ENCODE data around the gene CACNA1B. TPM values are rescaled to one million over a fixed set of nuclear protein-coding genes. Genes with fewer than 3 reads are reported as not detected.
A peak's percentile ranks its signal among the peaks of the same experiment; 100 is the strongest.

CACNA1B gene
- total RNA-seq, 1 experiment from 2014 or later: 1.7 TPM

DNA sequence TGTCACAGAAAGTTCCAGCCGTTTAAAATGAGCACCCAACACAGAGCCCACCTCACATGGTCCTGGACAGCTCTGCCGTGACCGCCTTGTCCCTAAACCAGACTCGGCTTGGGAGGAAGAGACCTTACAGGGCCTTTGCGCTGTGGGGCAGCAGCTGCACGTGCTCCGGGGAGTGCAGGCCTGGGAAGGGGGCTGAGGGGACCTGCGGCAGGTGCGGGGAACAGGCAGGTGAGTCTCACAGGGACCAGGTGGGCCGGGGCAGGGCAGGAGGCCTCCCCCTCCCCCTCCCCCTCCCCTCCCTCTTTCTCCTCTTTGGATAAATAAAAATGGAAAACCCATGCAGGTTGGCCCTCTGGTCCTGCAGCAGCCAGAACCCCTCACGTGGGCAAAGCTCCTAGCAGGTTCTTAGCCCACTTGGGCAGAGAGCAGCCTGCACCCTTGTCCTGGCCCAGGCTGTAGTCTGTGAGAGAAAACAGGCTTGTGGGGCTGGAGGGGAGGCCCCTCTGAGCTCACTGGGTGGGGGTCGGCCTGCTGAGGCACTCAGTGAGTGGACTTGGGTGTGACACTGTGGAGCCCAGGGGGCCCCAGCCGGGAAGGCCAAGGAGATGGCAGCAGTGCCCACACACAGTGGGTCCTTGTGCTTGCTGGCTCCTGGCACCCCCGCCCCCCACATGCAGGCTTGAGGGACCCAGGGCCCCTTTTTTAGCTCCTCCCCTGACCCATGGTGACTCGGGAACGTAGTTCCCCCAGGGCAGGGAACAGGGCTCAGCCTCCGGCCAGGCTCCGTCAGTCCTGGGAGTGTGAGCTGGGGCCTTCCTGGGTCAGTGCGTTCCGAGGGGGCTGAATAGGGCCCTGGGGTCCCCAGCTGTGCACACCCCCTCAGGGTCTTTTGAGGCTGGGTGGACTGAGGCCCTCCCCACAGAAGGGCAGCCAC lies 40.0 kb upstream of the CACNA1B start:
- no peak overlapping the region for H3K4me2 ChIP-seq (ENCODE audit: low read length)
- H3K27me3 ChIP-seq (ENCODE audit: insufficient read depth, low read length): no peaks in the 10 kb centered on the region
- ChIA-PET RAD21 (ENCODE audit: low non-redundant PET in 1 of 2, low total read pairs in 2 of 2, uncharacterized antibody in 2 of 2, unreplicated experiment in 2 of 2) (no interaction called here), POLR2A (no interaction called here), CTCF (no interaction called here)
- H4K20me1 ChIP-seq (ENCODE audit: insufficient read depth): no peaks in the 10 kb centered on the region
- H3K27ac ChIP-seq (ENCODE audit: low read depth, low read length): no peak overlapping the region
- H3K9me2 ChIP-seq (ENCODE audit: insufficient read depth): no peaks in the 10 kb centered on the region
- H2AFZ ChIP-seq (ENCODE audit: low read depth, low read length, poor library complexity, severe bottlenecking): no peak overlapping the region
- peaks cover 0 to 5% of the 10 kb centered on the region in 2 experiments; a peak in 2 of 4 replicates for H3K36me3 ChIP-seq (ENCODE audit: control insufficient read depth in 1 of 2, insufficient read depth in 2 of 2, low read length in 2 of 2)
- H3K9ac ChIP-seq (ENCODE audit: low read length): no peak overlapping the region
- H3K4me3 ChIP-seq (replicated peaks in 1 of 2; ENCODE audit: low read depth in 1 of 2, low read length in 2 of 2): no peak overlapping the region
- intact Hi-C loops (cut with micrococcal nuclease): no loop called here
- H3K79me2 ChIP-seq (ENCODE audit: insufficient read depth, low read length): no peaks in the 10 kb centered on the region
- H3K4me1 ChIP-seq (ENCODE audit: control insufficient read depth in 1 of 2, insufficient read depth in 2 of 2, low read length in 2 of 2): no peaks in the 10 kb centered on the region
- no TSS peak for BruUV-seq (replicated peaks)
- H3K9me3 ChIP-seq (ENCODE audit: control insufficient read depth in 1 of 2, insufficient read depth in 1 of 2, low read depth in 1 of 2, low read length in 2 of 2): no peaks in the 10 kb centered on the region
- ATAC-seq (peak; percentile 23; the same call in 1 of the 2 replicates), DNase-seq (ENCODE audit: low read depth, low spot score) (no peak)
- TF ChIP-seq TCF7L2 (IDR thresholded peaks at IDR 0.05; ENCODE audit: borderline replicate concordance, extremely low read depth, insufficient read depth, insufficient read length) (no peak), SIN3A (IDR thresholded peaks at IDR 0.05; ENCODE audit: low read depth) (no peak), CEBPB (IDR thresholded peaks at IDR 0.05; ENCODE audit: low read depth) (no peak), ZFX (IDR thresholded peaks at IDR 0.05) (no peak), POLR2A (IDR thresholded peaks at IDR 0.05; ENCODE audit: borderline replicate concordance, extremely low read depth, insufficient read depth, insufficient read length) (no peak), SRF (IDR thresholded peaks at IDR 0.05; ENCODE audit: low read depth) (no peak), EZH2 (IDR thresholded peaks at IDR 0.05) (no peak), RAD21 (IDR thresholded peaks at IDR 0.05; ENCODE audit: low read depth) (no peak), FOSL1 (IDR thresholded peaks at IDR 0.05; ENCODE audit: low read depth) (no peak), SP1 (IDR thresholded peaks at IDR 0.05; ENCODE audit: low read depth) (no peak), EZH2phosphoT487 (IDR thresholded peaks at IDR 0.05; ENCODE audit: borderline replicate concordance) (no peak), POLR2AphosphoS5 (IDR thresholded peaks at IDR 0.05; ENCODE audit: low read depth, low read length) (no peak), ZNF274 (IDR thresholded peaks at IDR 0.05; ENCODE audit: low read depth, low read length) (no peak), JUND (IDR thresholded peaks at IDR 0.05) (no peak), EGR1 (IDR thresholded peaks at IDR 0.05; ENCODE audit: low read depth) (no peak), YY1 (IDR thresholded peaks at IDR 0.05; ENCODE audit: extremely low read depth, insufficient replicate concordance, low read depth, low read length) (no peak)
- TF ChIP-seq, protein P1, sequence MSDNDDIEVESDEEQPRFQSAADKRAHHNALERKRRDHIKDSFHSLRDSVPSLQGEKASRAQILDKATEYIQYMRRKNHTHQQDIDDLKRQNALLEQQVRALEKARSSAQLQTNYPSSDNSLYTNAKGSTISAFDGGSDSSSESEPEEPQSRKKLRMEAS (IDR thresholded peaks at IDR 0.05): no peak
- TF ChIP-seq, protein P2, sequence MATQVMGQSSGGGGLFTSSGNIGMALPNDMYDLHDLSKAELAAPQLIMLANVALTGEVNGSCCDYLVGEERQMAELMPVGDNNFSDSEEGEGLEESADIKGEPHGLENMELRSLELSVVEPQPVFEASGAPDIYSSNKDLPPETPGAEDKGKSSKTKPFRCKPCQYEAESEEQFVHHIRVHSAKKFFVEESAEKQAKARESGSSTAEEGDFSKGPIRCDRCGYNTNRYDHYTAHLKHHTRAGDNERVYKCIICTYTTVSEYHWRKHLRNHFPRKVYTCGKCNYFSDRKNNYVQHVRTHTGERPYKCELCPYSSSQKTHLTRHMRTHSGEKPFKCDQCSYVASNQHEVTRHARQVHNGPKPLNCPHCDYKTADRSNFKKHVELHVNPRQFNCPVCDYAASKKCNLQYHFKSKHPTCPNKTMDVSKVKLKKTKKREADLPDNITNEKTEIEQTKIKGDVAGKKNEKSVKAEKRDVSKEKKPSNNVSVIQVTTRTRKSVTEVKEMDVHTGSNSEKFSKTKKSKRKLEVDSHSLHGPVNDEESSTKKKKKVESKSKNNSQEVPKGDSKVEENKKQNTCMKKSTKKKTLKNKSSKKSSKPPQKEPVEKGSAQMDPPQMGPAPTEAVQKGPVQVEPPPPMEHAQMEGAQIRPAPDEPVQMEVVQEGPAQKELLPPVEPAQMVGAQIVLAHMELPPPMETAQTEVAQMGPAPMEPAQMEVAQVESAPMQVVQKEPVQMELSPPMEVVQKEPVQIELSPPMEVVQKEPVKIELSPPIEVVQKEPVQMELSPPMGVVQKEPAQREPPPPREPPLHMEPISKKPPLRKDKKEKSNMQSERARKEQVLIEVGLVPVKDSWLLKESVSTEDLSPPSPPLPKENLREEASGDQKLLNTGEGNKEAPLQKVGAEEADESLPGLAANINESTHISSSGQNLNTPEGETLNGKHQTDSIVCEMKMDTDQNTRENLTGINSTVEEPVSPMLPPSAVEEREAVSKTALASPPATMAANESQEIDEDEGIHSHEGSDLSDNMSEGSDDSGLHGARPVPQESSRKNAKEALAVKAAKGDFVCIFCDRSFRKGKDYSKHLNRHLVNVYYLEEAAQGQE (IDR thresholded peaks at IDR 0.05; ENCODE audit: low read depth): no peak
- TF ChIP-seq, protein P3, sequence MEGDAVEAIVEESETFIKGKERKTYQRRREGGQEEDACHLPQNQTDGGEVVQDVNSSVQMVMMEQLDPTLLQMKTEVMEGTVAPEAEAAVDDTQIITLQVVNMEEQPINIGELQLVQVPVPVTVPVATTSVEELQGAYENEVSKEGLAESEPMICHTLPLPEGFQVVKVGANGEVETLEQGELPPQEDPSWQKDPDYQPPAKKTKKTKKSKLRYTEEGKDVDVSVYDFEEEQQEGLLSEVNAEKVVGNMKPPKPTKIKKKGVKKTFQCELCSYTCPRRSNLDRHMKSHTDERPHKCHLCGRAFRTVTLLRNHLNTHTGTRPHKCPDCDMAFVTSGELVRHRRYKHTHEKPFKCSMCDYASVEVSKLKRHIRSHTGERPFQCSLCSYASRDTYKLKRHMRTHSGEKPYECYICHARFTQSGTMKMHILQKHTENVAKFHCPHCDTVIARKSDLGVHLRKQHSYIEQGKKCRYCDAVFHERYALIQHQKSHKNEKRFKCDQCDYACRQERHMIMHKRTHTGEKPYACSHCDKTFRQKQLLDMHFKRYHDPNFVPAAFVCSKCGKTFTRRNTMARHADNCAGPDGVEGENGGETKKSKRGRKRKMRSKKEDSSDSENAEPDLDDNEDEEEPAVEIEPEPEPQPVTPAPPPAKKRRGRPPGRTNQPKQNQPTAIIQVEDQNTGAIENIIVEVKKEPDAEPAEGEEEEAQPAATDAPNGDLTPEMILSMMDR (IDR thresholded peaks at IDR 0.05 in 2 of 3, conservative IDR thresholded peaks at IDR 0.05 in 1 of 3; ENCODE audit: borderline replicate concordance in 1 of 3, insufficient read depth in 1 of 3, low read depth in 2 of 3, low read length in 2 of 3): no peak
- TF ChIP-seq, protein P4, sequence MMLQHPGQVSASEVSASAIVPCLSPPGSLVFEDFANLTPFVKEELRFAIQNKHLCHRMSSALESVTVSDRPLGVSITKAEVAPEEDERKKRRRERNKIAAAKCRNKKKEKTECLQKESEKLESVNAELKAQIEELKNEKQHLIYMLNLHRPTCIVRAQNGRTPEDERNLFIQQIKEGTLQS (IDR thresholded peaks at IDR 0.05): no peak
